ENCODE measurements around the gene TMEM218.

Gene TMEM218

DNA sequence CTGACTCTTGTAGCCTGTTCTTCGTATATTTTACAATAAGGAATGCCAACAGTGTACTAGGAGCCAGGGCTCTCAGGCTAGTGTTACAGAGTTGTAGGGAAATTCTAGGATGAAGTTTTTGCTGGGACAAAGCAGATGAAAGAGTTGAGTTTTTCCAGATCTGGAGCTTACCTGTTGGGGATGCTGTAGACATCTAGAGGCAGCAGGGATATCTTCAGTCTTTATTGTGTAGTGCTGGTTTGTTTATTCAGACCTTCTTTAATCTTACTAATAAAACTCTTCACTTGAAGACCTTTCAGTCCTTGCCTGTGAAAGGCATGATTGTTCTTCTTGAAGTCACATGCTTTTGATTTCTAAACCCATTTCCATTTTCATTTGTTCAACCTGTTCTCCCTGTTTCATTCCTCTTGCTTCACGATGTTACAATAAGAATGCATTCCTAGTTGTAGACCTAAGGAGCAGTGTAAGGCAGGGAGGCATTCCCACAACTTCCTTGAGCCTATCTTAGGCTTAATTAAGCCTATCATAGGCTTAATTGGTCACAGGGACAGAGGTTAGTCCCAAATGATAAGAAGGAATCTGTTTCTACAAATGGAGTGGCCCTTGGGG, 56.2 kb downstream of the TMEM218 start:
- no peak for DNase-seq (ENCODE audit: low read depth in 2 of 2)

- DNase-seq (ENCODE audit: low read depth in 2 of 2) = no peak
Observed at GRCh38 chr11:125053167-125053566, 58.3 kb downstream of the TMEM218 start.

- DNase-seq (ENCODE audit: low read depth in 2 of 2) = no peak
Observed at GRCh38 chr11:125052047-125052446, 59.4 kb downstream of the TMEM218 start.

DNA sequence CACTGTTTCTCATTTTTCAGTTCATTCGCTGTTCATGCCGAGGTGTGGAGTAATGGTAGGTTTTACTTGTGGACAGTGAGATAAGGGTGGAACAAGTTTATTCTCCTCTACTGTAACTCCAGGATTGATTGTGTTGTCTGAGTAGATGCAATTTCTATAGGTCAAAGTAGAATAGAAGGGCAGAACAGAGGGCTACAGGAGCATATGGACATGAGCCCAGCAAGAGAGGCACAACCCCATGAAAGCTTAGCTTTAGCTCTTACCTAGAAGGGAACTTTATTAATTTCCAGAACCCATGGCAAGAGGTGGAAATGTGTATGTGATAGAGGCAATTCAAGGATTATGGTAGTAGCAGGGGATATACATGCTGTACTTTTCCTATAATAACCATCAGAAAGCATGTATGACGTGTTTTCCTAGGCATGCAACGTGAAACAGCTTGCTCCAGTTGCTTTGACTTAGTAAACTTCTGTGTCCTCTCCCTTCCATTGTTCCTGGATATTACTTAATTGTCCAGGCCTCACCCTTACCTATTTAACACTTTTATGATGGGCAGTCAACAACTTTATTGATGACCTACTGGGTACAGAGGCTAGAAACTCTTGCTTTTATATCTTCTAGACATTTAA, 62.1 kb downstream of the TMEM218 start:
- no peak for DNase-seq (ENCODE audit: low read depth in 2 of 2)

All from stimulated activated CD4-positive, alpha-beta T cell treated with anti-CD3 and anti-CD28 coated beads, Interleukin-1b, Interleukin-23, amount 100 ng/mL, for 4 hours (primary cell).